ENCODE measurements around the gene COL8A1. TPM values are rescaled to one million over a fixed set of nuclear protein-coding genes. Genes with fewer than 3 reads are reported as not detected.

Gene COL8A1
- total RNA-seq, 2 donors from 2014 or later = 8.0 to 8.1 TPM

- Histone ChIP-seq H3K9me3 (no peaks in the 10 kb centered on the region), H3K27ac (no peak overlapping the region), H3K36me3 (no peaks in the 10 kb centered on the region), H3K4me1 (replicated peaks) (no peaks in the 10 kb centered on the region), H3K4me3 (no peak overlapping the region), H3K27me3 (replicated peaks; ENCODE audit: insufficient read depth) (no peaks in the 10 kb centered on the region)
- DNase-seq (ENCODE audit: low spot score) = no peak
- intact Hi-C loops (cut with DNase I) = no loop called here
- 23% methylated on average over 5 of the region's 5 CpGs for WGBS
- TF ChIP-seq, protein P1, sequence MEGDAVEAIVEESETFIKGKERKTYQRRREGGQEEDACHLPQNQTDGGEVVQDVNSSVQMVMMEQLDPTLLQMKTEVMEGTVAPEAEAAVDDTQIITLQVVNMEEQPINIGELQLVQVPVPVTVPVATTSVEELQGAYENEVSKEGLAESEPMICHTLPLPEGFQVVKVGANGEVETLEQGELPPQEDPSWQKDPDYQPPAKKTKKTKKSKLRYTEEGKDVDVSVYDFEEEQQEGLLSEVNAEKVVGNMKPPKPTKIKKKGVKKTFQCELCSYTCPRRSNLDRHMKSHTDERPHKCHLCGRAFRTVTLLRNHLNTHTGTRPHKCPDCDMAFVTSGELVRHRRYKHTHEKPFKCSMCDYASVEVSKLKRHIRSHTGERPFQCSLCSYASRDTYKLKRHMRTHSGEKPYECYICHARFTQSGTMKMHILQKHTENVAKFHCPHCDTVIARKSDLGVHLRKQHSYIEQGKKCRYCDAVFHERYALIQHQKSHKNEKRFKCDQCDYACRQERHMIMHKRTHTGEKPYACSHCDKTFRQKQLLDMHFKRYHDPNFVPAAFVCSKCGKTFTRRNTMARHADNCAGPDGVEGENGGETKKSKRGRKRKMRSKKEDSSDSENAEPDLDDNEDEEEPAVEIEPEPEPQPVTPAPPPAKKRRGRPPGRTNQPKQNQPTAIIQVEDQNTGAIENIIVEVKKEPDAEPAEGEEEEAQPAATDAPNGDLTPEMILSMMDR (IDR thresholded peaks at IDR 0.05) = no peak
- TF ChIP-seq POLR2A (IDR thresholded peaks at IDR 0.05) (no peak), POLR2AphosphoS5 (IDR thresholded peaks at IDR 0.05) (no peak)
Measured at GRCh38 chr3:99697250-99697649, 58.9 kb downstream of the COL8A1 start.

- Histone ChIP-seq H3K4me1 (replicated peaks) (no peaks in the 10 kb centered on the region), H3K9me3 (no peaks in the 10 kb centered on the region), H3K4me3 (no peak overlapping the region), H3K27ac (no peak overlapping the region), H3K27me3 (replicated peaks; ENCODE audit: insufficient read depth) (no peaks in the 10 kb centered on the region), H3K36me3 (no peaks in the 10 kb centered on the region)
- no peak for DNase-seq (ENCODE audit: low spot score)
- TF ChIP-seq, protein P1 (IDR thresholded peaks at IDR 0.05) = no peak
- 82% methylated on average over 2 of the region's 2 CpGs for WGBS
- intact Hi-C loops (cut with DNase I) = no loop called here
Measured at GRCh38 chr3:99698932-99699331, 60.5 kb downstream of the COL8A1 start.

DNA sequence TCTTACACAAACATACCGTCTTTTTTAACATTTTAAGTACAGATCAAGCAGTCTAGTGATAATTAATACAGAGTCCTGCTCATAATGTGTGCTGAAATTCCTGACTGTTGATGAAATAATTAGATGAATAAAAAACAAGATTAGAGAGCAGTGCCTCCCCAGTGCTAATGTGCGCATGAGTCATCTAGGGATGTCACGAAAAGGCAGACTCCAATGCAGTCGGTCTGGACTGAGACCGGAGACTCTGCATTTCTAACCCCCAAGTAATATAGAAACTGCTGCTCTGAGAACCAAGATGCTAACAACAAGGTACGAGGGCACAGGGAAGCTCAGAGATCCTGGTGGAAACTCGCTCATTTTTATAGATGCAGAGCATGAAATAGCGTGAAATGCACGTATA, 61.4 kb downstream of the COL8A1 start:
- no peak overlapping the region for H3K4me3 ChIP-seq
- intact Hi-C loops (cut with DNase I) = no loop called here
- H3K4me1 ChIP-seq (replicated peaks) = no peaks in the 10 kb centered on the region
- no peak overlapping the region for H3K27ac ChIP-seq
- DNase-seq (ENCODE audit: low spot score) = no peak
- H3K27me3 ChIP-seq (replicated peaks; ENCODE audit: insufficient read depth) = no peaks in the 10 kb centered on the region
- H3K36me3 ChIP-seq = no peaks in the 10 kb centered on the region
- no peak for TF ChIP-seq POLR2AphosphoS5 (IDR thresholded peaks at IDR 0.05)
- TF ChIP-seq, protein P1 (IDR thresholded peaks at IDR 0.05) = no peak
- TF ChIP-seq POLR2A (IDR thresholded peaks at IDR 0.05) = no peak
- H3K9me3 ChIP-seq = no peaks in the 10 kb centered on the region
- 92% methylated on average over 9 of the region's 9 CpGs for WGBS

- 89% methylated on average over 8 of the region's 8 CpGs for WGBS
Measured at GRCh38 chr3:99700631-99701268, 62.4 kb downstream of the COL8A1 start.

More at GRCh38 chr3:99700631-99701268, 62.4 kb downstream of the COL8A1 start:
- TF ChIP-seq POLR2A (IDR thresholded peaks at IDR 0.05) (no peak), POLR2AphosphoS5 (IDR thresholded peaks at IDR 0.05) (no peak)
- TF ChIP-seq, protein P1 (IDR thresholded peaks at IDR 0.05) = no peak
- no peak overlapping the region for H3K4me3 ChIP-seq
- H3K36me3 ChIP-seq = no peaks in the 10 kb centered on the region
- DNase-seq (ENCODE audit: low spot score) = no peak
- no peaks in the 10 kb centered on the region for H3K4me1 ChIP-seq (replicated peaks)
- no peaks in the 10 kb centered on the region for H3K27me3 ChIP-seq (replicated peaks; ENCODE audit: insufficient read depth)
- intact Hi-C loops (cut with DNase I) = no loop called here
- no peak overlapping the region for H3K27ac ChIP-seq
- no peaks in the 10 kb centered on the region for H3K9me3 ChIP-seq

All from prostate gland (tissue), 2 donors.